HG02852 (cell line): ENCODE measurements around the gene MC4R.

Experiments
- ATAC-seq: cut with Tn5 transposase; IDR thresholded peaks from one replicate; pipeline ENCODE4 v1.9.1; 2021; ENCODE audit warnings: mild to moderate bottlenecking, moderate library complexity; ENCODE audit not compliant: unreplicated experiment

Gene MC4R

DNA sequence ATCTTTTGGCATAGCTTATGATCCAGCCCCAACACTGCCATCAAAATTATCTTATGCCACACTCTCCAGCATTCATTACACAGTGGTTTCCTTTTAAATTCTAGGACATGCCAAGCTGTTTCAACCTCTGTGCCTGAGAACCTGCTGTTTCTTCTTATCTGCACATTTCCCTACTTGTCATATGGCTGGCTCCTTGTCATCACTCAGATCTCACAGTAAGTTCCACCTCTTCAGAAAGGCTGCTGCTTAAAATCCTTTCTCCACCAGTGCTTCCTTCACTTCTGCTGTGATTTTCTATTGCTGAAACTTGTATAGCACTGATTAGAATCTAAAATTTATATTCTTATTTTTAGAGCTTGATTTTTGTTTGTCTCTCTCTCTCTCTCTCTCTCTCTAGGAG, 43.4 kb downstream of the MC4R start:
- ATAC-seq, result no peak

DNA sequence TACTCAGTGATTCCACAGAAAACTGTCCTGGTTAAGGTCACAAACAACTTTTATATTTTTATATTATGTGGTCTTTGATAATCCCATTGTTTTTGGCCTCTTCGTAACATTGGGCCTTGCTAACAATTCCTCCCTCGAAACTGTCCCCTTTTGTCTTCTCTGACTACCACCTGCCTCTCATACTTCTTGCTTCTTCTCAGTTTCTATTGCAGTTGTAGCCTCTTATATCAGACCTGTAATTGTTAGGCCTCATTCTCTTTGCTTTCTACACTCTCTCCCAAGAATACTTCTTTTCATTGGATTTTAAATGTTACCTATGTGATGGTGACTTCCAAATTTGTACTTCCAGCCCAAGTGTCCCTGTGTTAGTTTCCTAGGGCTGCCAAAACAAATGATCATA, 44.7 kb downstream of the MC4R start:
- ATAC-seq, result no peak

DNA sequence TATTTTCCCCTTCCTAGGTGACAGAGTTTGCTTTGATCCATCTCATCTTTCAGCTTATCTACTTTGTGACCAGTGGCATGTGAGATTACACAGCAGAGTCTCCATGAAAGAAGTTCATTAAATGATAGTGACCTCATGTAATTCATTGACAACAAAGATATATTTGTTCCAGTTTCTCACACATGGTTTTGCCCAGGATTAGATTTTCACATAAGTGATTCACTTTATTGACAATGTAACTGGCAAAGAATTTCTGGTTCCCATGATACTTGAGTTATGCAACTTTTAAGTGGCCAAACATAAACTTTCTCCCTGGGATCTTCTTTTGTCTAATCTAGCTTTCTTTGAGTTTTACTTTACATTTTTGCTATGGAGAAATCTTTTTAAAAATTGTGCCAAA, 50.0 kb downstream of the MC4R start:
- ATAC-seq, result no peak
